ENCODE results near the gene OR2M3.

Gene OR2M3

GRCh38 chr1:248164031-248164430, 33.0 kb upstream of the OR2M3 start:
- Histone ChIP-seq H3K4me3 (ENCODE audit: severe bottlenecking) (no peak overlapping the region), H3K27ac (ENCODE audit: poor library complexity, severe bottlenecking) (no peak overlapping the region), H3K4me1 (ENCODE audit: insufficient read depth, poor library complexity, severe bottlenecking) (no peaks in the 10 kb centered on the region), H3K36me3 (ENCODE audit: low read depth) (no peaks in the 10 kb centered on the region), H3K9me3 (ENCODE audit: severe bottlenecking) (no peaks in the 10 kb centered on the region), H3K27me3 (ENCODE audit: insufficient read depth, poor library complexity, severe bottlenecking) (no peaks in the 10 kb centered on the region)
- ATAC-seq (ENCODE audit: low read depth) (no peak), DNase-seq (ENCODE audit: low spot score) (no peak)
- TF ChIP-seq, protein P1, sequence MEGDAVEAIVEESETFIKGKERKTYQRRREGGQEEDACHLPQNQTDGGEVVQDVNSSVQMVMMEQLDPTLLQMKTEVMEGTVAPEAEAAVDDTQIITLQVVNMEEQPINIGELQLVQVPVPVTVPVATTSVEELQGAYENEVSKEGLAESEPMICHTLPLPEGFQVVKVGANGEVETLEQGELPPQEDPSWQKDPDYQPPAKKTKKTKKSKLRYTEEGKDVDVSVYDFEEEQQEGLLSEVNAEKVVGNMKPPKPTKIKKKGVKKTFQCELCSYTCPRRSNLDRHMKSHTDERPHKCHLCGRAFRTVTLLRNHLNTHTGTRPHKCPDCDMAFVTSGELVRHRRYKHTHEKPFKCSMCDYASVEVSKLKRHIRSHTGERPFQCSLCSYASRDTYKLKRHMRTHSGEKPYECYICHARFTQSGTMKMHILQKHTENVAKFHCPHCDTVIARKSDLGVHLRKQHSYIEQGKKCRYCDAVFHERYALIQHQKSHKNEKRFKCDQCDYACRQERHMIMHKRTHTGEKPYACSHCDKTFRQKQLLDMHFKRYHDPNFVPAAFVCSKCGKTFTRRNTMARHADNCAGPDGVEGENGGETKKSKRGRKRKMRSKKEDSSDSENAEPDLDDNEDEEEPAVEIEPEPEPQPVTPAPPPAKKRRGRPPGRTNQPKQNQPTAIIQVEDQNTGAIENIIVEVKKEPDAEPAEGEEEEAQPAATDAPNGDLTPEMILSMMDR (IDR thresholded peaks at IDR 0.05; ENCODE audit: poor library complexity, severe bottlenecking): no peak

DNA sequence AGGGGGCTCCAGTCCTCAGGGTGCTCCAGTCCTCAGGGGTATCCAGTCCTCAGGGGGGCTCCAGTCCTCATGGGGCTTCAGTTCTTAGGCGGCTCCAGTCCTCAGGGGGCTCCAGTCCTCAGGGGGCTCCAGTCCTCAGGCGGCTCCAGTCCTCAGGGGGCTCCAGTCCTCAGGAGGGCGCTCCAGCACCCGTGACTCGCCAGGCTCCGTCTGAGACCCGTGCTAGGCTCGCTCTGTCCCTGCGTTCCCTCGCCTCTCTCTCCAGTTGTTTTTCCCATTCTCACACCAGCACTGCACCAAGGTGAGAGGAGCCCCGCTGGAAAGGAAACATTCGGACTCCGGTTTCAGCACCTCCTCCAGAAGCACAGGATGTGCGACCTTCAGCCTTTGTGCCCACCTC, 31.9 kb upstream of the OR2M3 start:
- no peaks in the 10 kb centered on the region for H3K36me3 ChIP-seq (ENCODE audit: low read depth)
- H3K4me3 ChIP-seq (ENCODE audit: severe bottlenecking): no peak overlapping the region
- H3K9me3 ChIP-seq (ENCODE audit: severe bottlenecking): no peaks in the 10 kb centered on the region
- no peaks in the 10 kb centered on the region for H3K4me1 ChIP-seq (ENCODE audit: insufficient read depth, poor library complexity, severe bottlenecking)
- no peak overlapping the region for H3K27ac ChIP-seq (ENCODE audit: poor library complexity, severe bottlenecking)
- H3K27me3 ChIP-seq (ENCODE audit: insufficient read depth, poor library complexity, severe bottlenecking): no peaks in the 10 kb centered on the region
- DNase-seq (ENCODE audit: low spot score) (no peak), ATAC-seq (ENCODE audit: low read depth) (no peak)
- TF ChIP-seq, protein P1 (IDR thresholded peaks at IDR 0.05; ENCODE audit: poor library complexity, severe bottlenecking): no peak

DNA sequence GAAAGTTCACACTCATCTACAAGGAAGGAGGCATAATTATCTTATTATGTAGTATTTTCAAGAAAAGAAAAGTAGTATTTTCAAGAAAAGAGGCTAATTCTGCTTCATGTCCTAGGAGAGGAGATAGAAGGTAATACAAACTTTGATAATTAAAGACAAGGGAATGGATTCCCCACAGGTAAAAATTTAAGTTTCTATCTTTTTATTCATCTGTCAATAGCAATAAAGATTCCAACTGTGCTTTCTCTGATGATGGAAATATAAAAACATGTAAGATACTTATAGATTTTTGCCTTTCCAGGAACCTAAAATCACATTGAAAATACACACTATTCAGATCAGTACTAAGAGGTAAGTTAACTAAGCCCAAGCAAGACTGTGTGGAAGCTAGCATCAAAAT, 22.5 kb upstream of the OR2M3 start, which contains the start of gene OR2M2:
TSS of gene OR2M2 (plus strand) at position 301 of the 400 bp plus-strand sequence. CDS start 5,165 bp downstream, outside the sequence.
- TF ChIP-seq, protein P1 (IDR thresholded peaks at IDR 0.05; ENCODE audit: poor library complexity, severe bottlenecking): no peak
- DNase-seq (ENCODE audit: low spot score) (no peak), ATAC-seq (ENCODE audit: low read depth) (no peak)
- Histone ChIP-seq H3K4me3 (ENCODE audit: severe bottlenecking) (no peak within 1 kb of the TSS), H3K27me3 (ENCODE audit: insufficient read depth, poor library complexity, severe bottlenecking) (no peaks in the 10 kb centered on the region), H3K9me3 (ENCODE audit: severe bottlenecking) (no peaks in the 10 kb centered on the region), H3K36me3 (ENCODE audit: low read depth) (no peaks in the 10 kb centered on the region), H3K27ac (ENCODE audit: poor library complexity, severe bottlenecking) (no peak within 1 kb of the TSS), H3K4me1 (ENCODE audit: insufficient read depth, poor library complexity, severe bottlenecking) (no peaks in the 10 kb centered on the region)

- Histone ChIP-seq H3K9me3 (ENCODE audit: severe bottlenecking) (no peaks in the 10 kb centered on the region), H3K27me3 (ENCODE audit: insufficient read depth, poor library complexity, severe bottlenecking) (no peaks in the 10 kb centered on the region), H3K4me1 (ENCODE audit: insufficient read depth, poor library complexity, severe bottlenecking) (no peaks in the 10 kb centered on the region), H3K27ac (ENCODE audit: poor library complexity, severe bottlenecking) (no peak overlapping the region), H3K4me3 (ENCODE audit: severe bottlenecking) (no peak overlapping the region), H3K36me3 (ENCODE audit: low read depth) (no peaks in the 10 kb centered on the region)
- DNase-seq (ENCODE audit: low spot score) (no peak), ATAC-seq (ENCODE audit: low read depth) (no peak)
- TF ChIP-seq, protein P1 (IDR thresholded peaks at IDR 0.05; ENCODE audit: poor library complexity, severe bottlenecking): no peak
Measured at GRCh38 chr1:248183996-248184395, 13.1 kb upstream of the OR2M3 start.

GRCh38 chr1:248187363-248187762, 9.7 kb upstream of the OR2M3 start:
- TF ChIP-seq, protein P1 (IDR thresholded peaks at IDR 0.05; ENCODE audit: poor library complexity, severe bottlenecking): no peak
- Histone ChIP-seq H3K4me3 (ENCODE audit: severe bottlenecking) (no peak overlapping the region), H3K36me3 (ENCODE audit: low read depth) (no peaks in the 10 kb centered on the region), H3K27me3 (ENCODE audit: insufficient read depth, poor library complexity, severe bottlenecking) (no peaks in the 10 kb centered on the region), H3K4me1 (ENCODE audit: insufficient read depth, poor library complexity, severe bottlenecking) (no peaks in the 10 kb centered on the region), H3K27ac (ENCODE audit: poor library complexity, severe bottlenecking) (no peak overlapping the region), H3K9me3 (ENCODE audit: severe bottlenecking) (no peaks in the 10 kb centered on the region)
- ATAC-seq (ENCODE audit: low read depth): no peak
- DNase-seq (ENCODE audit: low spot score): no peak
